Endothelial cell of umbilical vein (primary cell): ENCODE data around the gene HOXA3. TPM values are rescaled to one million over a fixed set of nuclear protein-coding genes. Genes with fewer than 3 reads are reported as not detected.

Experiments
- BruUV-seq: library from RNA; stranded (reverse); fragments of 400-500 nt; replicated peaks from 2 replicates; lab custom pipeline; 2021; lab: Mats Ljungman, UMichigan
- CTCF ChIA-PET: fragments of 300-600, 350-600 bp; sonication (Branson Sonifier 250); formaldehyde crosslinking; loops from one replicate; lab custom pipeline; 2021; ENCODE audit warnings: antibody characterized with exemption, inconsistent platforms; lab: Charles Lee
- POLR2A ChIA-PET: fragments of 300-600, 350-600 bp; sonication (Branson Sonifier 250); formaldehyde crosslinking; loops from one replicate; lab custom pipeline; 2021; ENCODE audit warnings: antibody characterized with exemption, inconsistent platforms; lab: Charles Lee
- DNase-seq: peaks from one replicate; pipeline ENCODE4 v3.0.0-alpha.2; 2011; ENCODE audit warnings: low read depth, low spot score
- FAIRE-seq: peaks from 2 replicates; lab custom pipeline; 2011; peaks lifted over from hg19 to GRCh38; lab: Jason Lieb, UNC
- H2AFZ ChIP-seq: 2 replicates; pipeline ENCODE4 v1.6.0; 2012; ENCODE audit warnings: low read depth, low read length, control low read depth, inconsistent platforms
- H3K27ac ChIP-seq: 2 replicates; pipeline ENCODE4 v1.5.1; 2011; ENCODE audit warnings: low read depth, mild to moderate bottlenecking, control low read depth, low read length, moderate library complexity; ENCODE audit not compliant: insufficient read depth
- H3K27me3 ChIP-seq, 2 experiments: 2 replicates each; pipeline versions ENCODE4 v1.6.0 to v1.6.1; 2011; ENCODE audit warnings: low read length in 2 of 2, mixed read lengths in 1 of 2; ENCODE audit not compliant: control insufficient read depth in 2 of 2, insufficient read depth in 2 of 2
- H3K36me3 ChIP-seq, 2 experiments: 2 replicates in 1 of 2; 3 replicates in 1 of 2; pipeline ENCODE4 v1.5.1; 2011; ENCODE audit warnings: low read length in 2 of 2, mild to moderate bottlenecking in 1 of 2, moderate library complexity in 1 of 2; ENCODE audit not compliant: control insufficient read depth in 2 of 2, insufficient read depth in 2 of 2; ENCODE audit errors: extremely low read depth in 1 of 2
- H3K4me1 ChIP-seq: 3 replicates; pipeline ENCODE4 v1.5.1; 2011; ENCODE audit warnings: mild to moderate bottlenecking, low read length; ENCODE audit not compliant: control insufficient read depth, insufficient read depth; ENCODE audit errors: extremely low read depth
- H3K4me2 ChIP-seq: 2 replicates; pipeline ENCODE4 v1.6.1; 2011; ENCODE audit warnings: low read length, control low read depth, mixed read lengths; ENCODE audit not compliant: insufficient read depth
- H3K4me3 ChIP-seq, 3 experiments: fragments of 200-600 bp in 1 of 3; sonication (generic), shearing (Covaris generic) in 1 of 3; replicated peaks in 1 of 3; 2 replicates each; pipeline ENCODE4 v1.5.1; 2011 to 2016; ENCODE audit warnings: control low read depth in 3 of 3, low read length in 3 of 3, mild to moderate bottlenecking in 2 of 3, inconsistent platforms in 1 of 3, low read depth in 1 of 3, moderate library complexity in 1 of 3; ENCODE audit not compliant: insufficient read depth in 1 of 3
- H3K79me2 ChIP-seq: 2 replicates; pipeline ENCODE4 v1.6.0; 2012; ENCODE audit warnings: low read length, inconsistent platforms; ENCODE audit not compliant: control insufficient read depth, insufficient read depth
- H3K9ac ChIP-seq: replicated peaks from 2 replicates; pipeline ENCODE3; 2011; ENCODE audit warnings: low read length, control low read depth; ENCODE audit not compliant: insufficient read depth; ENCODE audit errors: extremely low read depth
- H3K9me1 ChIP-seq: replicated peaks from 3 replicates; pipeline ENCODE4 v1.6.0; 2011; ENCODE audit warnings: mild to moderate bottlenecking, low read length; ENCODE audit not compliant: control insufficient read depth, insufficient read depth; ENCODE audit errors: extremely low read depth
- H3K9me3 ChIP-seq: replicated peaks from 2 replicates; pipeline ENCODE4 v1.5.1; 2012; ENCODE audit warnings: low read length, inconsistent platforms; ENCODE audit not compliant: control insufficient read depth, insufficient read depth
- H4K20me1 ChIP-seq: replicated peaks from 2 replicates; pipeline ENCODE3; 2011; ENCODE audit warnings: mild to moderate bottlenecking, low read length; ENCODE audit not compliant: control insufficient read depth, insufficient read depth; ENCODE audit errors: extremely low read depth
- EZH2 ChIP-seq: IDR thresholded peaks from 2 replicates; pipeline ENCODE4 v1.6.1; 2012; ENCODE audit warnings: borderline replicate concordance, low read depth, mild to moderate bottlenecking, moderate library complexity, low read length, inconsistent platforms; ENCODE audit not compliant: severe bottlenecking
- FOS ChIP-seq: IDR thresholded peaks from 2 replicates; pipeline ENCODE4 v1.6.1; 2011; ENCODE audit warnings: mild to moderate bottlenecking, low read length, moderate library complexity, borderline replicate concordance; ENCODE audit not compliant: insufficient read depth
- GATA2 ChIP-seq: IDR thresholded peaks from 2 replicates; pipeline ENCODE4 v1.7.0; 2011; ENCODE audit warnings: low read depth, mild to moderate bottlenecking, moderate library complexity, mixed read lengths, low read length; ENCODE audit not compliant: insufficient read length, insufficient read depth
- JUN ChIP-seq: IDR thresholded peaks from 2 replicates; pipeline ENCODE4 v1.6.1; 2011; ENCODE audit warnings: borderline replicate concordance, low read depth; ENCODE audit not compliant: insufficient read length, insufficient read depth
- MYC ChIP-seq: IDR thresholded peaks from one replicate; pipeline ENCODE4 v1.6.1; 2011; ENCODE audit warnings: mild to moderate bottlenecking, low read depth, low read length
- POLR2A ChIP-seq: IDR thresholded peaks from 2 replicates; pipeline ENCODE4 v1.6.1; 2012; ENCODE audit warnings: low read depth, mild to moderate bottlenecking, control low read depth, low read length
- POLR2AphosphoS5 ChIP-seq: IDR thresholded peaks from 2 replicates; pipeline ENCODE4 v1.6.1; 2012; ENCODE audit warnings: low read depth, mild to moderate bottlenecking, control low read depth, low read length, moderate library complexity; ENCODE audit not compliant: insufficient read depth
- dilution Hi-C: fragments of 300-500 bp; cut with MboI; formaldehyde crosslinking; loops from one replicate; pipeline ENCODE4 v1.15.0; 2019; ENCODE audit warnings: low sequenced_read_pairs; ENCODE audit not compliant: extremely low pct_ligation_motif_present
- intact Hi-C: fragments of 100-400 bp; cut with micrococcal nuclease; formaldehyde crosslinking; loops from one replicate; pipeline ENCODE4 v1.10.0; 2022
- polyA plus RNA-seq, 4 experiments: library from polyadenylated mRNA; depleted of rRNA in 3 of 4; stranded (reverse) in 3 of 4; unstranded in 1 of 4; fragments of >200 nt; gene quantifications; 2 replicates each; pipeline versions ENCODE4 v1.2.1 to v1.2.3, GENCODE V29; 2011 to 2012; ENCODE audit warnings: missing spikeins in 1 of 4
- total RNA-seq: library from RNA; stranded (reverse); gene quantifications from 2 replicates; pipeline ENCODE4 v1.2.3, GENCODE V29; 2021
- TF ChIP-seq, protein P1 (sequence below), 2 donors: IDR thresholded peaks; 1 replicate in 1 of 2; 2 replicates in 1 of 2; pipeline ENCODE4 v1.5.1; 2011; ENCODE audit warnings: low read length in 2 of 2, mild to moderate bottlenecking in 2 of 2, moderate library complexity in 2 of 2, control low read depth in 1 of 2, inconsistent platforms in 1 of 2, low read depth in 1 of 2; ENCODE audit not compliant: insufficient read depth in 1 of 2; ENCODE audit errors: extremely low read depth in 1 of 2
- TF ChIP-seq, protein P2 (sequence below): IDR thresholded peaks from 2 replicates; pipeline ENCODE4 v1.6.1; 2011; ENCODE audit not compliant: insufficient read depth, insufficient read length

HOXA3 gene
- total and polyA plus RNA-seq, 2 donors (not counting 3 experiments of a cell fraction or from before 2014, with no cell fraction given): 4.7 to 14.0 TPM

DNA sequence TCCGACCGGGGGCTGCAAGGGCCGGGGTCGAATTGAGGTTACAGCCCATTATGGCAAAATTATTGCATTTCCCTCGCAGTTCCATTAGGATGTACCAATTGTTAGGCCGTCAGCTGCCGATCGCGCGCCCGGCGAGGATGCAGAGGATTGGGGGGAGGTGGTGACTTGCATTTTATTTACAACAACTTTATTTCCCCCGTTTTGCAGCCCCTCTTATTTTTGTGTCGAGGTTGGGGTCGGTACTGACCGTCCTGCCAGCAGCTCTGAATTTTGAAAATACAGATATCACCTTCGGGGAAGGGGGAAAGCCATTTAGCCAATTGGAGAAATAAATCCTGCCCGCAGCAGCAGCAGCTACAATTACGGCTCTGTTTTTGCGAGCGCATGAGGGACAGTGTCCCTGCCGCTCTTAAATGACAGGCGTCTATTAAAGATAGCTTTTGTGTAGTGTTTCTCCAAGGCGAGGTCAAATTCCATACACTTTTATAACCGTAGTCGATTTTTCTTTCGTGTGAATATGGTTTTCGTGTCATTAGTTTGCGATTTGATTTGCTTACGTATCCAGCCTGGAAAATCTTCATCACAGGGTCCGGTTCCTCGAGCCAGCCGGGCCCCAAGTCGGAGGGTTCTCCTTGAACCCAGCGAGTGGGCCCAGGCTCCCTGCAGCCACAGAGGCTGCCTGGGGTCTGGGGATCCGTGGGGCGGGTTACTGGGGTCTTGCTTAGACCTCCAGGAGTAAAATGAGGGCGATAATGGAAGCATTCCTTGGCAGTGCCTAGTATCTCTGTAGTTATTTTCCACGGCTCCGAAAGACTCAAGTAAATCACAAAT, 8.2 kb downstream of the HOXA3 start:
- Histone ChIP-seq H3K4me1 (peaks cover 73% of the 10 kb centered on the region), H4K20me1 (no peaks in the 10 kb centered on the region), H3K4me2 (peak overlapping the region; percentile 76), H3K27me3 (no peaks in the 10 kb centered on the region), H3K9ac (peak overlapping the region; percentile 47), H3K4me3 (peak overlapping the region; percentile 5 to 23 (median 13)), H2AFZ (no peak overlapping the region), H3K79me2 (peaks cover 97% of the 10 kb centered on the region), H3K9me1 (no peaks in the 10 kb centered on the region), H3K9me3 (no peaks in the 10 kb centered on the region), H3K27ac (peak overlapping the region; percentile 64), H3K36me3 (peaks cover 0 to 19% of the 10 kb centered on the region in 2 experiments)
- intact Hi-C loops: loop anchor here (1.0 to 5.0 kb wide), 7 partner anchors 17 to 1287 kb away; partner anchors contain the start of gene HOXA9
- CTCF ChIA-PET: interaction anchor here (0.7 to 7.0 kb wide), 35 partner anchors 8 to 1251 kb away, joined by 3 to 72 read pairs (median 6); partner anchors contain the start of genes HOXA3, HOXA4 and HOXA7
- no TSS peak for BruUV-seq
- no peak for FAIRE-seq
- no peak for TF ChIP-seq JUN
- no peak for TF ChIP-seq POLR2A
- TF ChIP-seq FOS: no peak
- TF ChIP-seq, protein P1, sequence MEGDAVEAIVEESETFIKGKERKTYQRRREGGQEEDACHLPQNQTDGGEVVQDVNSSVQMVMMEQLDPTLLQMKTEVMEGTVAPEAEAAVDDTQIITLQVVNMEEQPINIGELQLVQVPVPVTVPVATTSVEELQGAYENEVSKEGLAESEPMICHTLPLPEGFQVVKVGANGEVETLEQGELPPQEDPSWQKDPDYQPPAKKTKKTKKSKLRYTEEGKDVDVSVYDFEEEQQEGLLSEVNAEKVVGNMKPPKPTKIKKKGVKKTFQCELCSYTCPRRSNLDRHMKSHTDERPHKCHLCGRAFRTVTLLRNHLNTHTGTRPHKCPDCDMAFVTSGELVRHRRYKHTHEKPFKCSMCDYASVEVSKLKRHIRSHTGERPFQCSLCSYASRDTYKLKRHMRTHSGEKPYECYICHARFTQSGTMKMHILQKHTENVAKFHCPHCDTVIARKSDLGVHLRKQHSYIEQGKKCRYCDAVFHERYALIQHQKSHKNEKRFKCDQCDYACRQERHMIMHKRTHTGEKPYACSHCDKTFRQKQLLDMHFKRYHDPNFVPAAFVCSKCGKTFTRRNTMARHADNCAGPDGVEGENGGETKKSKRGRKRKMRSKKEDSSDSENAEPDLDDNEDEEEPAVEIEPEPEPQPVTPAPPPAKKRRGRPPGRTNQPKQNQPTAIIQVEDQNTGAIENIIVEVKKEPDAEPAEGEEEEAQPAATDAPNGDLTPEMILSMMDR (IDR thresholded peaks at IDR 0.05; ENCODE audit: extremely low read depth in 1 of 2, insufficient read depth in 1 of 2, low read depth in 1 of 2, low read length in 2 of 2): no peak
- TF ChIP-seq, protein P2, sequence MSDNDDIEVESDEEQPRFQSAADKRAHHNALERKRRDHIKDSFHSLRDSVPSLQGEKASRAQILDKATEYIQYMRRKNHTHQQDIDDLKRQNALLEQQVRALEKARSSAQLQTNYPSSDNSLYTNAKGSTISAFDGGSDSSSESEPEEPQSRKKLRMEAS: no peak
- no peak for TF ChIP-seq EZH2
- no peak for TF ChIP-seq GATA2
- TF ChIP-seq POLR2AphosphoS5: no peak
- no peak for TF ChIP-seq MYC
- no peak for DNase-seq
- POLR2A ChIA-PET: interaction anchor here (0.7 to 1.5 kb wide), 4 partner anchors 14 to 45 kb away, joined by 3 read pairs; partner anchors contain the start of gene HOXA9
- dilution Hi-C loops: no loop called here
